ENCODE measurements around the gene DNAJC3.

DNA sequence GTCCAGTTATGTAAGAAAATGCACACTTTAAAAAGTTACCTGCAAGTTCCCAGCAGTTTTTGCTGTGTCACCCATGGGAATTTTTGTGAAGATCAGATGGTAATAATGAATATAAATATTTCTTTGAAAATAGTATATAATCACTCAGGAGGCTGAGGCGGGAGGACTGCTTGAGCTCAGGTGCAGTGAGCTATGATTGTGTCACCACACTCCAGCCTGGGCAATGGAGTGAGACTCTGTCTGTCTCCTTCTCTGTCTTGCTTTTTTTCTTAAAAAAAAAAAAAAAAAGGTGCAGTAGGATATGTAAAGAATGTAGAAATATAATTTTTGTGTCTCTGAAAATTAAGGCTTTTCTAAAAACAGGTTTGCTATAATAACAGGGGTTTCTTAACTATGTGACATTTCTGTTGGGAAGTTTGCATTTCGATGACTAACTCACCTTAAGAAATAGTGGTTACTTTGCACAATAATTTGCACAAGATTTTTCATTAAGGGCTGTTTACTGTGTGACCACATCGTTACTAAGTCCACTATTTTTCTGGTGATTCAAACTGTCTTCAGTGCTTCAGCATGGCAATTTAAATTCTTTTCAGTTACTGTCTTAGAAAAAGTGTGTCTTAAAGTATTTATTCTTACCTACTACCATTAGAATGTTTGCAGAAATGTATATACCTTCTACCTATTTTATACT is 37.3 kb downstream of the DNAJC3 start:
- TF ChIP-seq, protein P1, sequence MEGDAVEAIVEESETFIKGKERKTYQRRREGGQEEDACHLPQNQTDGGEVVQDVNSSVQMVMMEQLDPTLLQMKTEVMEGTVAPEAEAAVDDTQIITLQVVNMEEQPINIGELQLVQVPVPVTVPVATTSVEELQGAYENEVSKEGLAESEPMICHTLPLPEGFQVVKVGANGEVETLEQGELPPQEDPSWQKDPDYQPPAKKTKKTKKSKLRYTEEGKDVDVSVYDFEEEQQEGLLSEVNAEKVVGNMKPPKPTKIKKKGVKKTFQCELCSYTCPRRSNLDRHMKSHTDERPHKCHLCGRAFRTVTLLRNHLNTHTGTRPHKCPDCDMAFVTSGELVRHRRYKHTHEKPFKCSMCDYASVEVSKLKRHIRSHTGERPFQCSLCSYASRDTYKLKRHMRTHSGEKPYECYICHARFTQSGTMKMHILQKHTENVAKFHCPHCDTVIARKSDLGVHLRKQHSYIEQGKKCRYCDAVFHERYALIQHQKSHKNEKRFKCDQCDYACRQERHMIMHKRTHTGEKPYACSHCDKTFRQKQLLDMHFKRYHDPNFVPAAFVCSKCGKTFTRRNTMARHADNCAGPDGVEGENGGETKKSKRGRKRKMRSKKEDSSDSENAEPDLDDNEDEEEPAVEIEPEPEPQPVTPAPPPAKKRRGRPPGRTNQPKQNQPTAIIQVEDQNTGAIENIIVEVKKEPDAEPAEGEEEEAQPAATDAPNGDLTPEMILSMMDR (IDR thresholded peaks at IDR 0.05) = no peak
- TF ChIP-seq POLR2A (IDR thresholded peaks at IDR 0.05) (no peak), EP300 (IDR thresholded peaks at IDR 0.05) (no peak)
